GM21390 (cell line): ENCODE measurements around the gene URB1.
"Not testable (repeated sequence)": the region's sequence is repeated elsewhere in the genome, so short reads cannot be mapped to it uniquely, and the experiment has no call there.

Experiments
- ATAC-seq: cut with Tn5 transposase; IDR thresholded peaks from one replicate; pipeline ENCODE4 v1.9.1; 2021; ENCODE audit not compliant: unreplicated experiment

Gene URB1

DNA sequence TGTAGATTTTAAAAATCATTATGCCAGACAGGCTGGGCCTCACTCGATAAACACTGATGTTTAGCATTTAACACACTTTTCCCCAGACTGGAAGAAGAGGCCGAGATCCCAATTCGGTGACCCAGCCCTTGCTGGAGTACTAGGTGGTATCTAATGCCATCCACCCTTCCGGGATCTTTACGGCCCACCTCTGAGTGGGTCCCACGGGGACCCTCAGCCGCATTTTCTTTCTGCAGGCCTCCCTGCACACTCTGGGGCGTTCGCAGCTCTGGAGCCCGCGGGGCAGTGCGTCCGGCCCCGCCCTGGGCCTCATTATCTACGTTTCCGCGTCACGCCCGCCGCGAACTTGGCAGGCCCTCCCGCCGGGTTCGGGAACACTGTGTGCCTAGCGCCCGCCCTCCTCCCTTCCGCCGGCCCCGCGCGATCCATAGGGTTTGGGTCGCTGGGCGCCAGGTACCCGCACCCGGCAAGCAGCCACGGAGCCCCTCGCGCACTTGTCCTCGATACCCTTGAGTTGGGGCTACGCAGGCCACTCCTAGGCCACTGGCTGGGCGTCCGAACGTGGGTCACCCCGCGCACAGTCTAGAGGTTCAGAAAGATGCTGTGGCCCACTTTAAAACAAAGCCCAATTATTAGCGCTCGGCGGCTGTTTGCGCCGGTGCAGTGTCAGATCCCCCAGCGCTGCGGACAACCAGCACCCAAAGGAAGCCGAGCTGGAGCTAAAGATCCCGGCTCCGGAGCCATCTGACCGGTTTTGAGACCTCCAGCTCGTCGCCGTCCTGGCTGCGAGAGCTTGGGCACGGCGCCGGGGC is 18.7 kb upstream of the URB1 start:
- no peak for ATAC-seq

DNA sequence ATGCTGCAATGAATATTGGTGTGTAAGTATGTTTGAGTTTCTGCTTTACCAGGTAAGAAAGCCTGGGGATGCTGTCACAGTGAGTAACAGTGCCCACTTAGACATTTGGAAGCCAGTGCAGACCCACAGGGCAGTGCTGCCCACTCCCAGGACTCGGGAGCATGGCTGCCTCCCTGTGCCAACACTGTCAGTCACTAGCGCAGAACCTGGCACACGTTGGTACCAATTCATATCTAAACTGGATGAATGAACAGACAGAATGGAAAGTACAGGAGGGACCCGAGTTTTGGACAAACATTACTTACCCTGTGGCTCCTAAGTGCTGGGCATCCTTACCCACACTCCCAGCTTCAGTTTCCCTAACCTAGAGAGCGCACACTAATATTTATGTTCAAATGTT is 18.1 kb upstream of the URB1 start:
- no peak for ATAC-seq

DNA sequence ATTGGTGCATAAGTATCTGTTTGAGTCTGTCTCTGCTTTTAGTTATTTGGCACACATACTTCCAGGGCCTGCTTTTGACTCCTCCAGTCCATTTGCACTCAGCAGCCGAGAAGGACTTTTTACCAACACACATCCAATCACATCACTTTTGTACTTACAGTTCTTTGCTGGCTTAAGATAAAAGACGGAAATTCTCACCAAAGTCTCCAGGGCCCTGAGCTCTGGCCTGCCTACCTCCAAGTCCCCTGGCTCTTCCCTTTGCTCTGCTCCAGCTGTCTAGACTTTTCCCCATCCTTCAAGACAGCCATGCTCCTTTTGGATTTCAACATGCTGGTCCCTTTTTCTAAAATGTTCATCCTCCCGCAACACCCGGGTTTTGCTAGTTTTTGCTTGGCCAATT is 17.5 kb upstream of the URB1 start:
- no peak for ATAC-seq

DNA sequence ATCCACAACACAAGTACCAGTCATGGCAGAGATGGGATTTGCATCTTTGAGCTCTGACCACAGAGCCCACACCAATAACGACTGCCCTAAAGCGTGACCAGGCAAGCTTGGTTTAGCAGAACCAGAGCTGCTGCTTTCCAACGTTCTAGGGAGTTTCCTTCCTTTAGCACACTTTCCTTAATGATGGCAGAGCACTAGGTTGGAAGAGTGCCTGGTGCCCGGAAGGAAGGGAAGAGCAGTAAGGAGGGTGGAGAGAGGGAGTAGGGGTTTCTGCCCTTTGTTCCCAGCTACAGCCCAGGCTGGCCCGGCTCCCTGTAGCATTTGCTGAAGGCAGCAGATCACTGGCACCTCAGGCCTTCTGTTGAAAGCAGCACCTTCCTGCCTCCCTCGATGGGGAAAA is 13.6 kb upstream of the URB1 start:
- no peak for ATAC-seq

DNA sequence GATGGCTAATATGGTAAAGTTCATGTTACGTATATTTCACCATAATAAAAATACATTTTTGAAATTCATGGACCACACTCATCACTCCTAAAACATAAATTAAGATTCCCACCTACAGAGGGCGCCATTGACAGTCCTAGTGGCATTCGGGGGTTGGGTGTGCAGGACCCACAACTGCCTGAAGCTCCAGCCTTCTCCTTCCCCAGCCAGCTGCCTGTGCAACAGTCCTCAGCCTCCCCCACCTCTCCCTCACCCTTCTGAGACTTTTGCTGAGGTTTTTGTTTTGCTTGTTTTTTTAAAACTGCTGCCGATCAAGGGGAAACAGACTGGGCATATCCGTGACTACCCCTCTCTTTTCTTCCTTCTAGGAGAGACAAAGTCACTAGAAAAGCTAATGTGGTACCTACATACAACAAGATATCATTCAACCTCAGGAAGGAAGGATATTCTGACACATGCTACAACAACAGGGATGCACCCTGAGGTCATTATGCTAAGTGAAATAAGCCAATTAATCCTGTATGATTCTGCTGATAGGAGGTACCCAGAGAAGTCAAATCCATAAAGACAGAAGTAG is 10.5 kb upstream of the URB1 start:
- no peak for ATAC-seq

DNA sequence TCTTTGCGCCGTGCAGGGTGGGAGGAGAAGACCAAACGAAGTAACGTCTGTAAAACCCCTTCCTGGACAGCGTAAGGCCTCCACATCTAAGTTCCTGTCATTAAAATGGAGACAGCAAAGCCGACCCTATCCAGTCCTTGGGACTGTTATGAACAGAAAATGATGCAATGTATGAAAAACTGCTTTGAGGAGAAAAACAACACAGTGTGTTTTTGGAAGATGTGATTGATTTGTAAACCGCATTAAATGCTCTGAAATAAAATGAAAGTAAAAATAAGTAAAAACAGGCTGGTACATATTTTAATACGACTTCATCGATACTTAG is 827 bp upstream of the URB1 start:
- no peak for ATAC-seq

DNA sequence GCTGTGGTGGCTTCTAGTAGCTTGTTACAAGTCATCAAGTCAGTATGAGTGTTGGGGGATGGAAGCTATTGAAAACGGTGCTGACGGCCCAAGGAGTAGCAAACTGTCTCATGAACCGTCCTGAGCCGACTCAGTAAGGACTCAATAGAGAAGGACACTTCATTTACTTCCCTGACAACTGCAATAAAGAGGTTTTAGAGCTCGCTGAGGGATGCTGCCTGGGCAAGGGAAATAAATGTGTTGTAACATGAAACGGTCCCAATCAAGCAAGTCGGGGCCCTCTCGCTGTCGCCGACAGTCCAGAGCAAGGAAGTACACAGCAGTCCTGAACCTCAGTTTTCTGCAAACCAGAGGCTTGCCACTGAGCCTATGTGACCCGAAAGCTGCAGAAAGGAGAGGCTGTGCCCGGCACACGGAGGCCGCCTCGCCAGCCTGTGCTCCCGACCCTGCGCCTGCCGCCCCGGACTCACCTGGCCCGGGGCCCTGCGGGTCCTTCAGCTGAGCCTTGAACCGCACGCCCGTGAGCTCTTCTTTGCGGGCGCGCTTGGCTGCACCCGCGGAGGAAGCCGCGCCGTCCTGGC is 423 bp downstream of the URB1 start:
- ATAC-seq: peak; percentile 32

DNA sequence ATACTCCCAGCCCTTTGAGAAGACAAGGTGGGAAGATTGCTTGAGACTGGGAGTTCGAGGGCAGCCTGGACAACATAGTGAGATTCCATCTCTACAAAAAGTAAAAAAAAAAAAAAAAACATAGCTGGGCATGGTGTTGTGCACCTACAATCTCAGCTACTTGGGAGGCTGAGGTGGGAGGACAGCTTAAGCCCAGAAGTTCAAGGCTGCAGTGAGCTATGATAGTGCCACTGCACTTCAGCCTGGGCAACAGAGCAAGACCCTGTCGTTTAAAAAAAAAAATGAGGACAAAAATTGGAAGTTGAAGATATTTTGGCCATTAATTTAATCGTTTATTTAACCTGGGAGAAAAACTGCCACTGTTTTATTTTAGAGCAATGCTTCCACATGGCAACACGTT is 1.1 kb downstream of the URB1 start:
- no peak for ATAC-seq

DNA sequence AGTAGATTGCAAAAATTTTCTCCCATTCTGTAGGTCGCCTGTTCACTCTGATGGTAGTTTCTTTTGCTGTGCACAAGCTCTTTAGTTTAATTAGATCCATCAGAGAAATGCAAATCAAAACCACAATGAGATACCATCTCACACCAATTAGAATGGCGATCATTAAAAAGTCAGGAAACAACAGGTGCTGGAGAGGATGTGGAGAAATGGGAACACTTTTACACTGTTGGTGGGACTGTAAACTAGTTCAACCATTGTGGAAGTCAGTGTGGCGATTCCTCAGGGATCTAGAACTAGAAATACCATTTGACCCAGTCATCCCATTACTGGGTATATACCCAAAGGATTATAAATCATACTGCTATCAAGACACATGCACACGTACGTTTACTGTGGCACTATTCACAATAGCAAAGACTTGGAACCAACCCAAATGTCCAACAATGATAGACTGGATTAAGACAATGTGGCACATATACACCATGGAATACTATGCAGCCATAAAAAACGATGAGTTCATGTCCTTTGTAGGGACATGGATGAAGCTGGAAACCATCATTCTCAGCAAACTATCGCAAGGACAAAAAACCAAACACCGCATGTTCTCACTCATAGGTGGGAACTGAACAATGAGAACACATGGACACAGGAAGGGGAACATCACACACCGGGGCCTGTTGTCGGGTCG is 2.1 kb downstream of the URB1 start:
- not testable (repeated sequence) for ATAC-seq

DNA sequence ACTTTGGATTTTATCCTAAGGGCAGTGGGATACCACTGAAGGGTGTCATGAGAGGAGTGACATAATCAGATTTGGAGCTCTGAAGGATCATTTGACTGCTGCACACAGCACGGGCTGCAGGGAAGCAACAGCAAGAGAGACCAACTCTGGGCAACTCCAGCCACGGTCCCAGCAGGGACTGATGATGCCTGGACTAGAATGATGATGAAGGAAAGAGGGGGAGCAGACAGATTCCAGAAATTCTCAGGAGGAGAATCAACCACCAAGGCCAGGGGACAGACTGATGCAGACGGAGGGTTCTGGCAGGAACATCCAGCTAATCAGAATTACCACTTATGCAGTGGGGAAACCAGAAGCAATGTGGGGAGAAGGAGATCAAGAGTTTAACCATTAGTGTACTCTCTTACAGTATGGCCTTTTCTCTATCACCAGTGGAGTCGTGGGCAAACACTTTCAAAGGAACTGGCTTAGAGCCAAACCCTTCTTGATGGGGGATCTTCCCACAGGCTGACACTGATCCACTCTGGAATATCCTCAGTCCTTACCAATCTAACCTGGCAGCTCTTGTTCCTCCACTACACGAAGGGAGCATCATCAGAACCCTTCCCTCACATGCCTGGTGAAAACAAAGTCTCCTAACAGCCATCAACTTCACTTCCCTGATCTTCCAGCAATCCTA is 3.3 kb downstream of the URB1 start:
- no peak for ATAC-seq

DNA sequence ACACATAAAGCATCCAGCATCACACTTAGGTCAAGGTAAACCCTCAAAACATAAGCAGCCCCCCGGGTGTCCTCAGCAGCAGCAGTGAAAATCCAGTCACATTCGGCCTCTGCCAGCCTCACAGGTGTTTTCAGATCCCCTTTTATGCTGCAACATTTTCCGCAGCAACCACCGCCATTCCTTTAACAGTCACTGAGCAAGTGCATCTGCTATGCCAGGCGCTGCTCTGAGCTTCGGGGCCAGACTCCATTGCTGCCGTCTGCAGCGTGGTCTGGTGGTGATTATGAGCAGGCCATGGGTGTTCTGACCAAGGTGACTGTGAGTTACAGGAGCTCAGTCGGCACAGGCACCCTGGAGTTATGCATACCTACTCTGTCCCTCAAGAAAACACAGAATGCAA is 4.5 kb downstream of the URB1 start:
- ATAC-seq: no peak

DNA sequence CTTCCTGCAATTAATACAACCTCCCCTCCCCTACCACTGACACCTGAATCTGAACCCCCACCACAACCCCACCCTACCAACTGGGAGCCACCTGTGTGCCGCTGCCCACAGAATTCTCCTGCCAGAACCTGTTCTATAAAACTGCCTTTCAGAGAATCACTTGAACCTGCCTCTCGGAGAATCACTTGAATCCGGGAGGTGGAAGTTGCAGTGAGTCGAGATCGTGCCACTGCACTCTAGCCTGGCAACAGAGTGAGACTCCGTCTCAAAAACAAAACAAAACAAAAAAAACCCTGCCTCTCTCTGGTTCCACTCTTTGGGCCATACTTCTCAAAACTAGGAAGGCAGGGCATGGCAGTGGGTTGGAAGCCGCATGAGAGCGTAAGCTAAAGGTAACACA is 5.7 kb downstream of the URB1 start:
- ATAC-seq: no peak

DNA sequence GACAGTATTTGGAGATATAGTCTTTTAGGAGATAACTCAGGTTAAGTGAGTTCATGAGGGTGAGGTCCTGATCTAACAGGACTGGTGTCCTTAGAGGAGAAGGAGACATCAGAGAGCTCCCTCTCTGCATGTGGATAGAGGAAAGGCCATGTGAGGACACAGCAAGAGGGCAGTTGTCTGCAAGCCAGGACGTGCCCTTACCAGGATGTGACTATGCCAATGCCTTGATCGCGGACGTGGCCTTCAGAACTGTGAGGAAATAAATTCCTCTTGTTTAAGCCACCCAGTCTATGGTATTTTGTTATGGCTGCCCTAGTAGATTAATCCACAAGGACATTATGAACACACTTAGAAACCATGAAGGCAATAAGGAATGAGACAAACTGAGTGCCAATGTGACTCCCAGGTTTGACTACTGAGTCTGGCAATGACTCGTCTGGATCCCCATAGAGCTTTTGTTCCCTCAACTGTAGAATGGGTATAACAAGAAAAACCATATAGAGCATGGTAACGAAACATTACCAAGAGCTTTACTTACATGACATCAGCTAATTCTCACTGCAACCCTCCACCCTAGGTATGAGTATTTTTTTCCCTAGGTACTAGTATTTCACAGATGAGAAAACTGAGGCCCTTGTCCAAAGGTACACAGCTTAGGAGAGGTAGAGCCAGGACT is 6.5 kb downstream of the URB1 start:
- ATAC-seq: no peak

DNA sequence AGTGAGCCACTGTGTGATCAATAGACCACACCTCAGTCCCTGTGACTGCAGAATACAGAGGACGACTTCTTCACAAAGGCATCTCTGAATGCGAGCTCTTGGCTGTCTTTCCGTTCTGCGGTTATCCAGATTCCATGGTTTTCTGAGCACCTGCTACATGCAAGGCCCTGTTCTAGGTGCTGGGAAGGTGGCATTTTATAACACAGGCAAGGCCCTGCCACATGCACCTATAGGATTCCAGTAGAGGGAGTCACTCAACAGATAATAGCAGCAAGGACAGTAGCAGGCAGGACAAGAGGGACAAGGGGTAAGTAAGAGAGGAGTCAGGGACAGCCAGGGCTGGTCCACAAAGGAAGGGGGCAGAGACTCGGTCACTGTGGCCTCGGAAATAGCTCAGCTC is 9.0 kb downstream of the URB1 start:
- no peak for ATAC-seq

DNA sequence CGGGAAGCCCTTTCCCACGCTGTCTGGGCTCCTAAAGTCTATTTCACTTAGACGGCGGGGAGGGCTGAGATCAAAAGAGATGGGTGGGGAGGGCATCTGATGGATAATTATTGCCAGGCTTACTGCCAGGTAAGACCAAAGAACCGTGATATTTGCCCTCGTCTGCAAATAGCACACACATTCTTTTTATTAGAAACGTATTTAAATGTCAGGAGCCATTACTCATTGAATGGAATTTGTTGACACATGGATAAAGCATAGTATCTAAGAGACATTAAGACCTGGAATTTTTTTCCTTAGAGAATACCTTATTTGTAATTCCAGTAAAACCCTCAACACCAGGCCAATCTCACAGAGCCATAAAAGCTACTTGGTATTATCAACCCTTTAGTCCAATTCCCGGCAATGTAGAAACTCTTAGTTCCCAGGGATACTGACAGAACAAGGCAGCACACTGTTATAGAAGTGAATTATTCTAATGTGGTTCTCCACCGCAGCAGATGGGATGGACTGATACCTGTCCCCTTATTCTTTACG is 10.6 kb downstream of the URB1 start:
- ATAC-seq: no peak

DNA sequence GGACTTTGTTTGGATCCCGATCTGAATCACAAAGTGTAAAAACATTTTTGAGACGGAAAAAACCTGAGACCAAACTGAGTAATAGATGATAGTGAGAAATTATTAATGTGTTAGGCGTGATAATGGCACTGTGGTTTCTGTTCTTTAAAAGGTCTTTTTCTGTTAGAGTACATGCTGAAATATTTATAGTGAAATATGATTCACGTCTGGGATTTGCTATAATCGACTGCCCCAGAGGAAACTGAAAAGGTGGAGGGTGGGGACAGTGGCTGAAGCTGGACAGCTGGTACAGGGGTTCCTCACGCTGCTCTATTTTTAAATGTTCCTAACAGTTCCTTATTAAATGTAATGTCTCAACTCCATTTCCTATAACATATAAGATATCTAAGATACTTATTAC is 11.2 kb downstream of the URB1 start:
- ATAC-seq: no peak

DNA sequence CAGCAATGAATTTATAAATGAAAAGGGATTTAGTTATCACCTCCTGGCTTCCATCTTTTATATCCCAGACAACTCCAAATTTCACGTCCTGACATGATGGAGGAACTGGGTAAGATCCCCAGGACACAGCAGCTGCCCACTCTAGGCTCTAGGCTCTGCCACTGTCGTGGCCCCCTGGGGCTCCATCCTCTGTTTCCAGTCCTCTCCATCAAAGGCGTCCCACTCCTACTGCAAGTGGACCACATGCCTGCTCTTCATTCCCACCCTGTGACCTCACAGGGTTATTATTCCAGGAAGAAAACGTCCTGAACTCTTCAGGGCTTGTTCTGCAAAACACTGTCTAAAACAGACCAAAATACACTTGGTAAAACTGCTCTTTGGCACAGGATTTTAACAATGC is 11.9 kb downstream of the URB1 start:
- no peak for ATAC-seq

DNA sequence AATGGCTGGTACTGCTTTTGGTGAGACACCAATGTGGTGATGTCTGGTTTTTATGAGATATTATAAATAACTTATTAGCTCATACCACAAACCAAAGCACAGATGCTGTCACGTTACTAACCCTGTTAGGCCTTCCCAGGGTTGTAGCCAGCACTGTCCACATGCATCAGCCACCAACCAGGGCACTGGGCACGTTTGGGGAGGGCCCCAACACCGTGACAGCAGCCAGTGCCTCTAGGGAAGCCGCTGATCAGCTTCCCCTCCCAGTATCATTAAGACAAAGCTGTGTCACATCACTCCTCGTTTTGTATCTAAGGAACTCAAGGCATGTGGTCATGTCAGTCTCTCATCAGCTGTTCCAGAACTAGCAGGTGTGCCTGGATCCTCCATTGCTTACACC is 13.9 kb downstream of the URB1 start:
- ATAC-seq: no peak

DNA sequence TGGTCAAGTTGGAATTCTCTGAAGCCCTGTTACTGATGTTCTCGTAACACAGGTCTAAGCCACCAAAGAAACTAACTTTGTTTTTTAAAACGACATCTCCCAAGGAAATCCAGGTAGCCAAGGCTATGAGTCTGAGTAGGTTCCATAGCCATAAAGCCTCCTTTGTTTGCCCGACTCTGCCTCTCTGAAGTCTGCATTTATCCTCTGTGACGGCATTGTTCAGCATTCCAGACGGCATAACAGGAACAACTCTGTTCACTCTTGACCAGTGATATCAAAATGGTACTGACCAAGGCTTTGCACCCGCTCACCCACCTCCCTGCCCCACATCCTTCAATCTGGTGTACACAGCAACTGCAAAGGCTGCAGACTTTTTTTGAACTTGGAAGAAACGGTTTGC is 14.8 kb downstream of the URB1 start:
- ATAC-seq: no peak

DNA sequence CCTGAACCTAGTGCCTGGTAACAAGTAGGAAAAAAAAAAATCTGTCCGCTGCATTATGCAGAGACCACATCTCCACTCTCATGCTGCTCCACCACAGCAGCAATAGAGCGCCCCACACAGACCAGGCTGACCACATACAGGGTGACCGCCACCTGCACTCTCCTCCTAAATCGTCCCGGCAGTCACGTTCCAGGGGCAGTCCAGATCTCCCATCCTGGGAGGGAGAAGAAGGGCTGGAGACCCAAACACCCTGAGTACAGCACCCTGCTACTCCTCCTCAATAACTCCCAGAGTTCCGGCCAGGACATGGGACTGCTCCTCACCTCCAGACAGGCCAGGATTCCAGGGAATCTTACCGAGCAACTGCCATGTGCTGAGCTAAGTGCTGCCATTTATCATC is 15.3 kb downstream of the URB1 start:
- no peak for ATAC-seq

DNA sequence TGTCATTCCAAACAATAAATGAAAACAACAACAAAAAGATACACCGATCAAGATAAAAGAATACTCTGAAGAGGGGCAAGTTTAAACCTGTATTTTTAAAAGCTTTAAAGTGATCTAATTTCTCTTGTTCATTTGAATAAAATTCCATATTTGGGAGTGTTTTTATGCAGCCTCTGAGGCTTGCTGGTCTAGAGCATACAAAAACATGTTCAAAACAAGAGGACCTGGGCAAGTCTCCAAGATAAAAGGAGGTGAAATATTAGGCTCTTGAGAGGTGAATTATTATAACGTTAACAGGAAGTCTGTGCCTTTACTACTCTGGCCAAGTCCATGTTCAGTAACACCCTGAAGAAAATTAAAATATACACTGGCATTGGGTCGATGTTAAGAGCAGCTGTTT is 20.1 kb downstream of the URB1 start:
- no peak for ATAC-seq
